HG02938 (cell line): ENCODE data around the gene CC2D2A.

Experiments
- ATAC-seq: cut with Tn5 transposase; IDR thresholded peaks from one replicate; pipeline ENCODE4 v1.9.1; 2021; ENCODE audit warnings: mild to moderate bottlenecking, moderate library complexity; ENCODE audit not compliant: unreplicated experiment

The CC2D2A gene

DNA sequence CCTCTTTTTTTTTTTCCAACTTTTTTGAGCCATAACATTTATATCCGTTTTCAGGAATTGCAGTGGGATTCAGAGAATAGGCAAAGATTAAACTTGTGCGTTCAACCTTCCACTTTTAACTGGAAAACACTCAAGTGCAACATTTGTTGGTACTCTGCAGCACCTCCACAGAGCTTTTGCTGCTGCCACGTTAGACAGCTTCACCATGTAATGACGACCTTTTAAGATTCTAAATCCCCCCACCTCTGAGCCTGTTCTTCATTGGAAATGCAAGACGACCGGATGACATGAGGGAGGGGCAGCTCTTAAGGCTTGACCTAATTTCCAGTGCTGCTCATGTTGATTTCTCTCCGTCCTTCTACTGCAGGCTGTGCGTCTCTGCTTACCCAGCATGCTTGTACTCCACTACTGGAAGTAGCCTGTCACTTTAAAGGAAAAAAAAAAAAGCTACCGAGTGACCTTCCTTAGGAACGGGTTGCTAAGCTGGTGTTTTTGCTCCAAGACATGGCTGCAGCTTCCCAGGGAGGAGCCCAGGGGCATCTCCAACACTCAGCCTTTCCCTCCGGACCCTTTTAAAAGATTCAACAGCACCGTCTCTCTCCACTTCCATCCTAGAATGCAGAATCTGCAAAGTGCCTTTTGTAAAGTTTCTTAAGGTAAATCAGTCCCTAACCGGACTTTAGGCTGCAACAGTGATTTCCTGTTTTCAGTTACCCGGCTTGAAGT lies at the start of gene CC2D2A:
CC2D2A (plus strand) TSS at position 481 of the 726 bp plus-strand sequence. CDS start 6,051 bp downstream, outside the sequence.
- no peak for ATAC-seq

DNA sequence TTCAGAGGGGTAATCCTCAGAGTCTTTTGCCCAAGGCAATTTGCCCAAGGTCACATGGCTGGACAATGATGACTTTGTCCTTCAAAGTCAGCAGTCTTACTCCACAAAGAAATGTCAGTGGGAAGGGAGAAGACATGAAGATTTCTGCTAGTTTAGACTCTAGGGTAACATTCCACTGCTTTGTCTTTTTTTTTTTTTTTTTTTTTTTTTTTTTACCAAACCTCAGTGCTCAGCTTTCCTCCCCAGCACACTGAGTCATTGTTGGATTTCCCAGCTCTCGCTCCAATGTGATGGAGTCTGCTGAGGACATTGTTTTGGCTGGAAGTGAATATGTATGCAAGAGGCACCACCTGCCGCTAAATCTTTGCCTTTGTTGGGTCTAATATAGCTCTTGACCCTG lies 49.0 kb upstream of the CC2D2A start:
- ATAC-seq = no peak

DNA sequence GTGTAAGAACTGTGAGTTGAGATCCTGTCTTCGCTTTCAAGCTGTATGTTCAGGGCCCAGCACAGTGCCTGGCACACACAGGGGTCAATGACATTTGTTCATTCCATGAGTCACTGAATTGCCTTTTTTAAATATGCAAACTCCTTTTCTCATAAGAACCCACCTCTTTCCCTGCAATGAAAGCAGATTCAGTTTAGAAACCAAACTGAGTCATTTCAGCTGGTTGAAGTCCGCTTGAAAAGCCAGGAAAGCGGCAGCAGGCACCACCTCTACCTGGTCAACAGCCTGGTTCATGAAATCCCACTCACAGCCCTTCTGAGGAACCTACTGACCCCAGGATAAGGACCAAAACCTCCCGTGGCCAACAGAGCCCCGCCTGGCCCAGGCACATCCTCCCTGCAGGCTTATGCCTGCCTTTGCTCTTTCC lies 46.4 kb upstream of the CC2D2A start:
- no peak for ATAC-seq

DNA sequence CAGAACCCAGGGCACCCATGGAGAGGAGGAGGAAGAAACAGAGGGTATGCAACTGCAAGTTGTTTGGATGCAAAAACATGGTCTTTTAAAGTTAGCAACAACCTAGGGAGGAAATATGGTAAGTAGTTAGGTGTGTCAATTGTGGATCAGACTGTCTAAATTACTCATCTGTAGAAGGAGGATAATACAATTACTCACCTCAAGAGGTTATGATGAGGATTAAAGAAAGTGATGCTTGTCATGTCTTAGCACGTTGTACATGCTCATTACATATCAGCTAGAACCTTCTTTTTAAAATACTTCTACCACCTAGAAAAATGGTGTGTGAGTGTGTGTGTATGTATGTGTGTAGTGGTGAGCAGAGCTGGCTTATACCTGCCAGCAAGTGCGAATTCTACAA lies 44.2 kb upstream of the CC2D2A start:
- no peak for ATAC-seq

DNA sequence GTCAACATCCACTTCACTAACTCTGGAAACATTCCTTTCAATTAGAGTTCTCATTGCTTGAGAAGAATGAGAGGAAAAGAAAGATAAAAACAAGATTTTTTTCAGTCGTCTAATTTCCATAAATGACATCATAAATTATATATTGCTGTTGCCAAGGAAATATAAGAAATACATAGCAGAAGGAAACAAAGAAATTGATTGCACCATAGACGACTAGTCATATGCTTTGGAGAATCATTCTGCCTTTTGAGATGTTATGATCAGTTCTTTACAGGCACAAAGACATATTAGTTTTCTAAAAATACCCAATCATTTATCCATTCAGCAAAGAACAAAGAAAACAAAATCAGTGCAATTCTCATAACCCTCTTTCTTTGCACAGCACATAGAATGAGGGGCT lies 42.5 kb upstream of the CC2D2A start:
- ATAC-seq = no peak

DNA sequence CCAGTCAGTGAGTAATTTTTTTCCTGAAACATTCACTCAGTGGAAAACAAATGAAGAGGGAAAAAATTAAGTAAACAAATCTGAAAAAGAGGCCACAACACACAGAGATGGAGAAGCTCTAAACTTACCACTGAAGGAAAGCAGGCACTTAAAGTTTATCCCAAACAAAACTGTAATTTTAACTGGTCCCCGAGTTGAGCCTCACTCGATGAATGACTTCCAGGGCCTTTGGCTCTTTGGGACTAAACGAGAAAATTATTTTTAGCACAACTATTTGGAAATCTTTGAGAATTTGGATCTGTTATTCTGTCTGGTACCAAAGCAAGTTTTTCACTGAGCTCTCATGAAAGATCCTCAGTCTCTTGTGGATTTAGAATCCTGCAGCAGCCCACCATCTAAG lies 42.0 kb upstream of the CC2D2A start, which contains the start of gene C1QTNF7:
C1QTNF7 (plus strand) TSS at position 333 of the 400 bp plus-strand sequence. CDS start 7,711 bp downstream, outside the sequence.
- ATAC-seq = no peak

DNA sequence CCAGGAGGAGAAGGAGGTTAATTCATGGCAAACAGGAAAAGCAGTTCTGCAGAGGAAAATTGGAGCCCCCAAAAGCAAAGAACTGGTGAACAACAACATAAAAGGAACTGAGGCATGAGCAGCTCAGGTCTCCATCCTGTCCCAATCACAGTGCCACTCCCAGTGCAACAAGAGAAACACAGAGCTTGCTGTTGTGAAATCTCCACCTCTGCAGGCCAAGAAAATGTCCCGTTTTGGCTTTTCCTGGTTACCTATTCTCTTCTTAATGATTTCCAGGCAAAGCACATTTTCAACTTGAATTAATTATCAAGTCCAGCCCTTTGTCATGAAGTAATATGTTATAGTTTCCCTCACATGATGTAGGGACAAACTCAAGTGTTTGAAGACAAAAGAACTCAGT lies 41.1 kb upstream of the CC2D2A start:
- ATAC-seq = no peak

DNA sequence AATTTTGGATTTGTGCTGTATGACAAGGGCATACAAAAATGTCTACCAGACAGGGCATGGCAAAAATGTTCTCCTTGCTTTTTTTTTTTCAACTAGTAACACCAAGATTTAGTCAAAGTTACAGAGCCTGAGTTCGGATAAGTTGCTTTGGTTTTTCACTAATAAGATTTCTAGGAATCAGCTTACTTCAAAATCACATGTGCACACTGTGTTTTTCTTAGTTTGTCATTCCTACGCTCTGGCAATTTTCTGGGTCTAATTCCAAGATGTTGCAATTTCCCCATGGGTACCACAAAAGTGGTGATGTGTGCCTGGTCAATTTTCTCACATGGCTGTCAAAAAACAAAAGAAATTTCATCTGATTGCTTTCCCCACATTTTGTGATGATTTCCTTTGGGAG lies 35.6 kb upstream of the CC2D2A start:
- ATAC-seq = no peak

DNA sequence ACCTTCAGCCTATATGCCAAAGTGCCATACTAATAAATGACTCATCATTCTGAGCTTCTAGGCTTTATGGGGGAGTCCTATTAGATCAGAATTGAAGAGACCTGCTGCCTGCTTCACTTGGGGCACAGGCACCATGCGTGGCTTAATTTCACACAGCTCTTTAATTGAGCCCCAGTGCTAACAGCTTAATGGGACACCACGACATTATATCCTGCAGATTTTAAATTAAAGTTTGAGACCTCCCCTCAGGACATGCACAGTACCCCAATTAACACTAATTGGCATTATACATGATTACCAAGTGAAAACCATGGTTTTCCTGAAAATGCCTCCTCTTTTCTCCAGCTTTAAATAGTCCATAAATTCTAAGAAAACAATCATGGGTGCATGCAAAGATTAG lies 35.0 kb upstream of the CC2D2A start:
- no peak for ATAC-seq

DNA sequence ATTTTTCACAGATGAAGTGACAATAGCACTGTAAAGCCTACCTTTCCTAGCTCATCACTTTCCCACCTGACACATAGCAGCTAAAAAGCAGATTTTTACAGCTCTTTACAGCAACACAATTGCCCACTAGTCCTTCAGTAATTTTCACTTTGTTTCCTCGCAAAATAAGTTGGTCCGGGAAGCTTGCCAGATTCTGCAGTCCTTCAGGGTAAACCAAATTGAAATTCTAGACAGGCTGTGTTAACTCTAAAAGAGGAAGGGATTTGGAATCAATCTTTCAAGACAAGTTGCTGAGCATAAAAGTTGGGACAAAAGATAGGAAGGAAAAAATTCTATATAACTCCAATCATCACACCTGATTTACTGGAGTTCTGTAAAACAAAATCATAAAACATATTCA lies 33.2 kb upstream of the CC2D2A start:
- ATAC-seq = no peak

DNA sequence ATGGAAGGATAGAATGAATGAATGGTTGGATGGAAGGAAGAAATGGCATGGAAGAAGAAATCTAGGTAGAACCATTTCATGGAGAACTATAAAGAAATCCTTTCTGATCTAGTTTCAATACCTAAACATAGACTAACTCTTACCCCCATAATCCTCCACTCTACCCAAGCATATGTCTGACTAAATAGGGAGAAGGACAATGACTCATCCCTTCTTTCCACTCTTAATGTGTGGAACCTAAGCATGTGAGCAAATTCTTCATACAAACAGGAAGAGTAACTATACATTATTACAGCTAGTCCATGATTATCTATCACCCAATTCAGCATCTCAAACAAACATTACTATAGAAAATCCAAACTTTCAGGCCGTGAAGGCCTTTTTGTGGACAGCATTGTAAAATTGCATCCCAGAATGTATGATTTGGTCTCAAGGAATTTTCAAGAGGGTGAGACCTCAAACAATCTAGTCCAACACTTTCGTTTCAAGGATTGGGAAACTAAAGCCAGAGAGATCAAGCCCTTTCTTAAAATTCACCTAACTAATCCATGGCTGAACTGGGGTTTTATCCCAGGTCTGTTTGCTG lies 30.6 kb upstream of the CC2D2A start:
- no peak for ATAC-seq

DNA sequence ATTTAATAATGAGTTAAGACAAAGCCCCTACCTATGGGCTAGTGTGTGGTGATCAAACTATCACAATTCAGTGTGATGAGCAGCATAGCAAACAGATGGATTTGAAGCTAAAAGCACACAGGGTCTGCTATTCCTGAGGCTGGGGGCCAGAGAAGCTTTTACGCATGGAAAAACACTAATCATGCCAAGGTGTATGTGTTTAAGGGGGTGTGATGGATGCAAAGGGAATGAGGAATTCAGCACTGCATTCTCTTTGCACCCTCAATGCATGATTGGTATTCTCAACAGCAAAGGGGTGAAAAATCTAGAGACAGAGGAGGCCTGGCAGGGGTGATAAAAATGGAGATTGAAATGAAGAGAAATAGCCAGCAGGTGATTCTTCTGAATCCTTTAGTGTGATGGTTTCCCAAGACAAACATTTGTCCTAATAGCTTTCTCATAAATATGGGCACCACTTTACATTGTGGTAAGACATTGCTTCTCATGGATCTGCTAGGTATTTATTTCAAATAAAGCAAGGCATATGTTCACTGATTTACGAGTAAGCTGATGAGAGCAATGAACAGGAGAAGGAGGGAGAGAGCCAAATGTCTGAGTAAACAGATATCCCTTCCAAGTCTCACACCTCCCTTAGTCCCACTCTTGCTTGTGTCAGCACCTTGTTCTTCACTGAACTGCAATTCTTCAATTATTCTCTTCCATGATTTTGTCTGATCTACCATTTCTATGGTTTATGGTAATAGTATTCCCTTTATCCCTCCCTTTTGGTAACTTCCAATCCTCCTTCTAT lies 26.1 kb upstream of the CC2D2A start:
- ATAC-seq = no peak

DNA sequence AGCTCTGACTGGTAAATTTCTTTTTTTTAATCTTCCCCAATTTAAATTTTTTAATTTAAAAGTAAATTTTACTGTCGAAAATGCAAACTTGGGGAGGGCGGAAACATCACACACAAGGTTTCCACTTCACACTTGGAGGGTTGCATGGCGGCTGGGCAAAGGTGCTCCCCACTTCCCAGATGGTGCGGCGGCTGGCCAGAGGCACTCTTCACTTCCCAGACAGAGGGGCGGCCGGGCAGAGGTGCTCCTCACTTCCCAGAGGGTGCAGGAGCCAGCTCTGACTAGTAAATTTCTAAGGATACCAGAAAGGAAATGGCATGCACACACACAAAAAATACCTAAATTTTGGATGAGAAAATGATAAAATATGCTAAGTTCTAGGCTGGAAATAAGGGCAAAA lies 25.4 kb upstream of the CC2D2A start:
- no peak for ATAC-seq

DNA sequence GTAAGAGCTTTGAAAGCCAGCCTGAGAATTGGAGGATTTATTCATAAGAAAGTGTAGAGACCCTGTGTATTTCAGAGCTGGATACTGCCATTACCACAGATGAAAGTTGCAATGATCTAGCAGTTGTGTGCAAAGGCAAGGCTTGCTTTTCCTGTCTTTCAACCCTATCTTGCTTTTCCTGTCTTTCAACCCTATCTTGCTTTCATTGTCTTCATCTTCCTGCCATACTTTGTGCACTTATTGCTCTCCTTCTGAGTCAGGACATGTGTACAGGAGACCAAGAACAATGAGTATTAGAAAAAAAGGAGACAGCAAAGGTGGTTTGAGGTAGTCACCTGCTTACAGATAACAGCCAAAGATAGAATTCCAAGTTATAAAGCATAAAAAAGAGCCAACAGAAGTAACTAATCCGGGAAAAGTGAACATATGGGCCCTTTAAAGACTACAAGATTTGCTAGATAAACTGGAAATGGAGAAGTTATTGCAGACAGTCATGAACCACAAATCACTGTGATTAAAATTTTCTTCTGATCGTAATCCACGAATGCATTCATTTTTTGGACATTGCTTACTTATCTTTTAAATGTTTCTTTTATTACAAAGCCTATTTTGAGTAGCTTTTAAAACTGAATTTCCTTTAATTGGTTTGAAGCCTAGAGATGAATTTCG lies 24.7 kb upstream of the CC2D2A start:
- ATAC-seq = no peak

DNA sequence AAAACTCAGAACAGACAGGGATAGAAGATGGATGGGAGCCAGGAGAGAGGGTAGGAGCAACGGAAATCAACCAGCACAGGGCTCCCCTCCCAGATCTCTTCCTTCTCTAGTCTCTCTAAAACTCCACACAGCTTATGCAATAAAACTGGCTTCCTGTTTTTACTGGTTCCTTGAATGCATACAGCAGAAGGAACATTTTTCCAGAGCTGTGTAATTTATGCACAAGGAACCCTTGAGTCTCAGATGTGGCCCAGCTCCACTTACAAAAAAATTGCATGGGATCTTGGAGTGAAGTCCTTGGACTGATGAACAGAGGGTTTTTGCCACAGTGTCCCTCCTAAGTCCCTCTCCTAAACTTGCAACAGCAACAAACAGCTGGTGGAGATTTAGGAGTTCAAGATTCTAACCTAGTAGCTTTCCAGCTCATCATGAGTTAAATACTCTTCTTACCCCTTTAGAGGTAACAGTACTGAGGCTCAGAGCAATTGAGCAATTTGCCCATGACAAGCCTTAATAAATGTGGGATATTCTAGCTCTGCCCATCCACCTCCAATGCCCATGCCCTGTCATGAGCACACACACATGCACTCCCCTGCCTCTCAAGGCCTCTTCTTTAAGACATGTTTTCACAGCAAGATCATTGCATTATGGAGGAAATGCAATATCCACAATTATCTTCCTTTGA lies 18.4 kb upstream of the CC2D2A start:
- no peak for ATAC-seq

DNA sequence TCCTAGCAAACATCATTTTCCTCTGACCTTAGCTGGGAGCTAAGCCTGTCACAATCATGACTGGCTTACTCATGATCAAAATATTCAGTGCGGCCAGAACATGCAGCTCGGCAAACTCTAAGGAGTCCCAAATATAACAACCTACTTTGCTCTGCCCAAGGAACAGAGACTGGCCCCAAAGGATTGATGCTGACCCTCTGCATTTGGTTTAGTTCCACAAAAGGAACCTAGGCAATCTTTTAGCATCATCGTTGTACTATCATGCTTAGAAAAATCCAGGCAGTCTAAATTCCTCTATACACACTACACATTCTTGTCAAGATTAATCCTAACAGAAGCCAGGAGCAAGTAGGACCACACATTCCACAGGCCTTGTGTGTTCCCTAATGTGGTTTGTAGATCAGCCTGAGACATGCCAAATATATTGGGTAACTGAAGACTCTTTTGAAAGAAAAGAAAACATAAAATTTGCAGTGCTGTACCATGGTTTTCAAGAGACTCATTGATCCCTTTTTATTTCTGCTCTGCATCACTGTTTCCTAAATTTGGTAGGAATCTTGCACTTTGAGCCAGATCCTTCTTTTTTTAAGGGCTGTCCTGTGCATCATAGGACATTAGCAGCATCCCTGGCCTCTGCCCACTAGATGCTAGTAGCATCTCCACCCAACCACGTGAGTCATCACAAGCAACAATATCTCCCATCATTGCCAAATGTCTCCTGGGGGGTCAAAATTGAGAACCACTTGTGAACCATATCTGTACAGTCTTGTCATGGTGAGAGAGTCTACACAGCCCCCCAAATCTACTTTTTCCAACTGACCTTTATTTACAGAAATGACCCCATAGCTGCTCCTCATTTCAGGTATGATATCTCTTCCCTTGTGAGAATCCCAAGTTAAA lies 17.6 kb upstream of the CC2D2A start:
- no peak for ATAC-seq

DNA sequence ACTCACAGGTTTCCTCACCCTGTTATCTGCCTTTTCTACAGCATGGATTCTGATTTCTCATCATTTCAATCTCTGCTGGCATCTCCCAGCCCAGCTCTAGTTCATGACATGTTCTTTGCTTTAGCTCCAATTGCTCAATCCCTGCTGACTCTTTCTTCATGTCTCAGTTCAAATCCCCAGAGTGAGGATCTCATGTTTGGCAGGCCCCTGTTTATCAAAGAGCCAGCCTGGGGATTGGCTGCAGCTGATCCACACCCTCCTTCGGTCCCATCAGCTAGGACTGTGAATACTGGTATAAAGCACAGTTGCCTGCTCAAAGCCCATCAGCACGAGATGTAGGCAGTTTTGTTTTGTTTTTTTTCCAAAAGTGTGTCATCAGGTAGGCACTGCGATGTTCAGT lies 14.4 kb upstream of the CC2D2A start:
- ATAC-seq = no peak

DNA sequence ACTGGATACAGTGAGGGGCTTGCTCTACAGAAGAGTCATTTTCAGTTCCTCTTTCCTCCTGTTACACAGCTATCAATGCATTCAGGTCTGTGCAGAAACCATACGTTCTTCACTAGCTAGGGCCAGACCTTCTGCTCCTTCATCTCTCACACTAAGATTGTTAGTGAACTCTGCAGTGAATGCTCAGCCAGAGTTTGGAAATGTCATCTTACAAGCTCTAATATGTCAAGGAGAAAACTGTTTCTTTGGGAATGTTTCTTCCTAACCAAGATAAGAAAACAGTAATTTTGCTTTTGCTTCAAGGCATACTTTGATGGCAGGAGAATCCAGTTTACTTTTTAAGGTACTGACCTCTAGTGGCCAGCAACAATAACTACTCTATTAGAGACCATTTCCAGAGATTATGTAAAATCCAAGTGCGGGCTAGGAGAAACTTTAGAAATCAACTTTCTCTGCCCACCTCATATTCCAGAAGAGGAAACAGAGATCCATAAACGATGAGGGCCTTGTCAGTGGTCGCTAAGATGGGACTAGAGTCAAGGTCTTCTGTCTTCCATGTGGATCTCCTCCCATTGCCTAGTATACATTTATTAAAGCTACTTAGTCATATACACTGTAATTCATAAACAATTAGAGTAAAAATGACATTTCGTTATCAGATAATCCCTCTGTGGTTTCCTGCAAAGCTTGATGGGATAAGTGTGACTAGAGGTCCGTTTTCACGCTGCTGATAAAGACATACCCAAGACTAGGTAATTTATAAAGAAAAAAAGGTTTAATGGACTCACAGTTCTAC lies 12.1 kb upstream of the CC2D2A start:
- peak; percentile 97 for ATAC-seq

DNA sequence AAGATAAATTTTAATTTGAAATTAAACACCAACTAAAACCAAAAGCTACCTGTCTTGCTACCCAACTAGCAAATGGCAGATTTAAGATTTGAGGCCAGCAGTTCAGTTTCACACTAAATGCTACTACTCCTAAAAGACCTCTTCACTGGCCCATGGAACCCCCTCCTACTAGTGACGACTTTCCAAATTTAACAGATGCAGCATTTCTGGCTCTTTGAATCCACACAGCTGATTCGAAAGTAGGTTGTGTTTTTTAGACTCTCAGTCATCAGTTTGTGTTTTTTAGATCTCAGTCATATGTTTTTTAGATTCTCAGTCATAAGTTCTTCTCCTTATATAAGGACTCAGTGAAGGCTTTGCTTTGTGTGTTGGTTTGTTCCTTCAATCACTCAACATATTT lies 11.1 kb upstream of the CC2D2A start:
- ATAC-seq = no peak
